PC-3 (cell line): ENCODE measurements around the gene ARHGAP24. TPM values are rescaled to one million over a fixed set of nuclear protein-coding genes. Genes with fewer than 3 reads are reported as not detected.

Experiments used
- ATAC-seq: fragments of 200-7000 bp; cut with Tn5 transposase; 2 replicates; pipeline ENCODE4 v1.9.1; 2020; ENCODE audit warnings: mild to moderate bottlenecking, moderate library complexity
- BruUV-seq: library from RNA; stranded (reverse); fragments of 400-500 nt; replicated peaks from 2 replicates; lab custom pipeline; 2021; lab: Mats Ljungman, UMichigan
- CTCF ChIA-PET: fragments of 300-600 bp; sonication (Branson Sonifier 250); formaldehyde crosslinking; loops from one replicate; lab custom pipeline; 2022; ENCODE audit warnings: antibody characterized with exemption; lab: Charles Lee
- POLR2A ChIA-PET: fragments of 300-600 bp; sonication (Branson Sonifier 250); formaldehyde crosslinking; loops from one replicate; lab custom pipeline; 2022; ENCODE audit warnings: antibody characterized with exemption; ENCODE audit not compliant: unreplicated experiment; lab: Charles Lee
- DNase-seq: peaks from one replicate; pipeline ENCODE4 v3.0.0-alpha.2; 2015
- H2AFZ ChIP-seq: fragments of 300-600 bp; sonication (generic); 2 replicates; pipeline ENCODE4 v1.6.0; 2016; ENCODE audit warnings: antibody characterized with exemption, low read length
- H3F3A ChIP-seq: fragments of 300-600 bp; sonication (generic); one replicate; pipeline ENCODE4 v1.6.0; 2017; ENCODE audit warnings: antibody characterized with exemption, low read length, control low read depth, mild to moderate bottlenecking; ENCODE audit not compliant: unreplicated experiment
- H3K27ac ChIP-seq: fragments of 300-600 bp; sonication (generic); 2 replicates; pipeline ENCODE4 v1.5.1; 2016; ENCODE audit warnings: mild to moderate bottlenecking, low read length
- H3K27me3 ChIP-seq: fragments of 300-600 bp; sonication (generic); 2 replicates; pipeline ENCODE4 v1.6.1; 2016; ENCODE audit warnings: low read length, mixed read lengths
- H3K36me3 ChIP-seq: fragments of 300-600 bp; sonication (generic); 2 replicates; pipeline ENCODE4 v1.6.1; 2016; ENCODE audit warnings: low read depth, mixed run types, low read length, mixed read lengths
- H3K4me1 ChIP-seq: fragments of 300-600 bp; sonication (generic); 2 replicates; pipeline ENCODE4 v1.5.1; 2016; ENCODE audit warnings: low read length; ENCODE audit not compliant: insufficient read depth
- H3K4me2 ChIP-seq: fragments of 300-600 bp; sonication (generic); 2 replicates; pipeline ENCODE4 v1.6.0; 2016; ENCODE audit warnings: low read length
- H3K4me3 ChIP-seq: fragments of 300-600 bp; sonication (generic); 2 replicates; pipeline ENCODE4 v1.5.1; 2016; ENCODE audit warnings: mild to moderate bottlenecking, low read length, mixed read lengths
- H3K79me2 ChIP-seq: fragments of 300-600 bp; sonication (generic); 2 replicates; pipeline ENCODE4 v1.6.1; 2017; ENCODE audit warnings: low read length, mixed read lengths
- H3K9ac ChIP-seq: fragments of 300-600 bp; sonication (generic); 2 replicates; pipeline ENCODE4 v1.6.0; 2016; ENCODE audit warnings: mild to moderate bottlenecking, low read length
- H3K9me2 ChIP-seq: fragments of 300-600 bp; sonication (generic); replicated peaks from 2 replicates; pipeline ENCODE4 v1.6.1; 2016; ENCODE audit warnings: mixed run types, low read length, mixed read lengths
- H3K9me3 ChIP-seq: fragments of 300-600 bp; sonication (generic); 2 replicates; pipeline ENCODE4 v1.6.1; 2016; ENCODE audit warnings: low read length, mixed read lengths
- H4K20me1 ChIP-seq: fragments of 300-600 bp; sonication (generic); 2 replicates; pipeline ENCODE4 v1.6.1; 2016; ENCODE audit warnings: low read length, mixed read lengths
- CTCF ChIP-seq: fragments of 300-600 bp; sonication (generic); conservative IDR thresholded peaks from 2 replicates; pipeline ENCODE4 v1.5.1; 2017; ENCODE audit warnings: antibody characterized with exemption, low read depth, mild to moderate bottlenecking, low read length
- EZH2 ChIP-seq: fragments of 300-600 bp; sonication (generic); IDR thresholded peaks from one replicate; pipeline ENCODE4 v1.6.1; 2017; ENCODE audit warnings: antibody characterized with exemption, mild to moderate bottlenecking, low read length; ENCODE audit not compliant: unreplicated experiment
- EZH2phosphoT487 ChIP-seq: fragments of 300-600 bp; sonication (generic); IDR thresholded peaks from 2 replicates; pipeline ENCODE4 v1.6.1; 2018; ENCODE audit warnings: mild to moderate bottlenecking, antibody characterized with exemption, low read length, borderline replicate concordance
- intact Hi-C: fragments of 100-400 bp; cut with micrococcal nuclease; formaldehyde crosslinking; loops from 2 replicates; pipeline ENCODE4 v1.9.0; 2023
- total RNA-seq: library from RNA; depleted of rRNA; stranded (reverse); fragments of >200 nt; gene quantifications from 2 replicates; pipeline ENCODE4 v1.2.3, GENCODE V29; 2014

Gene ARHGAP24
- total RNA-seq, 1 experiment from 2014 or later, result 7.4 TPM

GRCh38 chr4:85637778-85638177 lies 162.8 kb downstream of the ARHGAP24 start:
- intact Hi-C loops, result no loop called here
- DNase-seq (no peak), ATAC-seq (no peak)
- Histone ChIP-seq H4K20me1 (no peaks in the 10 kb centered on the region), H3K9me2 (no peaks in the 10 kb centered on the region), H3K4me1 (no peaks in the 10 kb centered on the region), H3F3A (no peaks in the 10 kb centered on the region), H3K79me2 (no peaks in the 10 kb centered on the region), H3K4me2 (no peak overlapping the region), H2AFZ (no peak overlapping the region), H3K27me3 (no peaks in the 10 kb centered on the region), H3K36me3 (no peaks in the 10 kb centered on the region), H3K9ac (no peak overlapping the region), H3K27ac (no peak overlapping the region), H3K9me3 (no peaks in the 10 kb centered on the region), H3K4me3 (no peak overlapping the region)
- BruUV-seq, result no TSS peak
- POLR2A ChIA-PET, result no interaction called here
- TF ChIP-seq EZH2 (no peak), EZH2phosphoT487 (no peak), CTCF (no peak)
- CTCF ChIA-PET, result no interaction called here

- H3K36me3 ChIP-seq, result no peaks in the 10 kb centered on the region
- no peak for DNase-seq
- no peak for TF ChIP-seq EZH2
- no peak for TF ChIP-seq EZH2phosphoT487
- no peak for TF ChIP-seq CTCF
- H4K20me1 ChIP-seq, result no peaks in the 10 kb centered on the region
- ChIA-PET POLR2A (no interaction called here), CTCF (no interaction called here)
- no TSS peak for BruUV-seq
- no peak overlapping the region for H2AFZ ChIP-seq
- H3K9ac ChIP-seq, result no peak overlapping the region
- no peak overlapping the region for H3K4me2 ChIP-seq
- no peaks in the 10 kb centered on the region for H3K9me2 ChIP-seq
- H3F3A ChIP-seq, result no peaks in the 10 kb centered on the region
- H3K9me3 ChIP-seq, result no peaks in the 10 kb centered on the region
- ATAC-seq, result no peak
- no peaks in the 10 kb centered on the region for H3K4me1 ChIP-seq
- intact Hi-C loops, result no loop called here
- H3K27me3 ChIP-seq, result no peaks in the 10 kb centered on the region
- H3K79me2 ChIP-seq, result no peaks in the 10 kb centered on the region
- no peak overlapping the region for H3K4me3 ChIP-seq
- H3K27ac ChIP-seq, result no peak overlapping the region
Observed at GRCh38 chr4:85639946-85640345, 165.0 kb downstream of the ARHGAP24 start.

- Histone ChIP-seq H3K9me3 (no peaks in the 10 kb centered on the region), H3F3A (no peaks in the 10 kb centered on the region), H3K27ac (no peak overlapping the region), H4K20me1 (no peaks in the 10 kb centered on the region), H3K9ac (no peak overlapping the region), H3K79me2 (no peaks in the 10 kb centered on the region), H2AFZ (no peak overlapping the region), H3K4me2 (no peak overlapping the region), H3K4me1 (no peaks in the 10 kb centered on the region), H3K27me3 (no peaks in the 10 kb centered on the region), H3K36me3 (no peaks in the 10 kb centered on the region), H3K4me3 (no peak overlapping the region), H3K9me2 (no peaks in the 10 kb centered on the region)
- ChIA-PET CTCF (no interaction called here), POLR2A (no interaction called here)
- no peak for ATAC-seq
- DNase-seq, result no peak
- no peak for TF ChIP-seq EZH2phosphoT487
- no peak for TF ChIP-seq EZH2
- no peak for TF ChIP-seq CTCF
- BruUV-seq, result no TSS peak
- intact Hi-C loops, result no loop called here
Observed at GRCh38 chr4:85642356-85643100, 167.6 kb downstream of the ARHGAP24 start.
